Duodenal mucosa (tissue), 2 donors: ENCODE results near the gene SCYGR1.
"Not testable (repeated sequence)": the region's sequence is repeated elsewhere in the genome, so short reads cannot be mapped to it uniquely, and the experiment has no call there.

Experiments used
- H3K27ac ChIP-seq: one replicate; pipeline ENCODE4 v1.7.0; 2013; ENCODE audit warnings: low read depth, low read length
- H3K27me3 ChIP-seq, 2 donors: one replicate each; pipeline ENCODE4 v1.7.0; 2013; ENCODE audit warnings: low read length in 2 of 2, control low read depth in 1 of 2; ENCODE audit not compliant: insufficient read depth in 2 of 2, control insufficient read depth in 1 of 2
- H3K36me3 ChIP-seq, 2 donors: one replicate each; pipeline ENCODE4 v1.7.0; 2013; ENCODE audit warnings: low read length in 2 of 2, control low read depth in 1 of 2; ENCODE audit not compliant: insufficient read depth in 2 of 2, control insufficient read depth in 1 of 2
- H3K4me1 ChIP-seq, 2 donors: one replicate each; pipeline ENCODE4 v1.7.0; 2013; ENCODE audit warnings: low read length in 2 of 2, control low read depth in 1 of 2; ENCODE audit not compliant: insufficient read depth in 2 of 2, control insufficient read depth in 1 of 2
- H3K4me3 ChIP-seq, 2 donors: one replicate each; pipeline ENCODE4 v1.7.0; 2013; ENCODE audit warnings: low read length in 2 of 2, low read depth in 1 of 2
- H3K9ac ChIP-seq, 2 donors: one replicate each; pipeline ENCODE4 v1.7.0; 2013; ENCODE audit warnings: low read length in 2 of 2, low read depth in 1 of 2
- H3K9me3 ChIP-seq, 2 donors: one replicate each; pipeline ENCODE4 v1.7.0; 2013; ENCODE audit warnings: low read length in 2 of 2, control low read depth in 1 of 2; ENCODE audit not compliant: control insufficient read depth in 1 of 2

Gene SCYGR1

GRCh38 chr2:227387583-227387982, at the start of gene SCYGR1:
Gene SCYGR1, minus strand, starts transcription at chr2:227387949. Its CDS starts 0 bp downstream, at chr2:227387949.
- H3K27me3 ChIP-seq, H3K9ac ChIP-seq, H3K36me3 ChIP-seq, H3K9me3 ChIP-seq, H3K27ac ChIP-seq, H3K4me3 ChIP-seq: not testable (repeated sequence)
- H3K4me1 ChIP-seq = peaks cover 11 to 16% of the 10 kb centered on the region in 2 donors

- H3K4me1 ChIP-seq = no peaks in the 10 kb centered on the region
- no peak overlapping the region for H3K27ac ChIP-seq
- no peaks in the 10 kb centered on the region for H3K27me3 ChIP-seq
Measured at GRCh38 chr2:227436436-227437174, 48.9 kb upstream of the SCYGR1 start.

GRCh38 chr2:227433171-227433570, 45.4 kb upstream of the SCYGR1 start:
- H3K4me3 ChIP-seq = no peak overlapping the region
- H3K27ac ChIP-seq = no peak overlapping the region
- H3K4me1 ChIP-seq = no peaks in the 10 kb centered on the region
- no peaks in the 10 kb centered on the region for H3K36me3 ChIP-seq
- H3K9me3 ChIP-seq = peaks cover 6 to 11% of the 10 kb centered on the region in 2 donors
- no peak overlapping the region for H3K9ac ChIP-seq
- no peaks in the 10 kb centered on the region for H3K27me3 ChIP-seq

More at GRCh38 chr2:227436436-227437174, 48.9 kb upstream of the SCYGR1 start:
- no peak overlapping the region for H3K4me3 ChIP-seq
- H3K9ac ChIP-seq = no peak overlapping the region
- H3K36me3 ChIP-seq = no peaks in the 10 kb centered on the region
- peaks cover 6 to 11% of the 10 kb centered on the region in 2 donors for H3K9me3 ChIP-seq

- Histone ChIP-seq H3K27ac (no peak overlapping the region), H3K4me1 (no peaks in the 10 kb centered on the region), H3K4me3 (no peak overlapping the region), H3K9ac (no peak overlapping the region), H3K27me3 (no peaks in the 10 kb centered on the region), H3K36me3 (no peaks in the 10 kb centered on the region), H3K9me3 (peaks cover 6 to 11% of the 10 kb centered on the region in 2 donors)
Measured at GRCh38 chr2:227430639-227431038, 42.9 kb upstream of the SCYGR1 start.

GRCh38 chr2:227428731-227429285, 41.1 kb upstream of the SCYGR1 start:
- Histone ChIP-seq H3K27ac (no peak overlapping the region), H3K36me3 (no peaks in the 10 kb centered on the region), H3K9ac (no peak overlapping the region), H3K4me1 (no peaks in the 10 kb centered on the region), H3K27me3 (no peaks in the 10 kb centered on the region), H3K4me3 (no peak overlapping the region), H3K9me3 (peaks cover 6 to 11% of the 10 kb centered on the region in 2 donors)

GRCh38 chr2:227423656-227424499, 36.1 kb upstream of the SCYGR1 start:
- H3K27ac ChIP-seq = no peak overlapping the region
- no peak overlapping the region for H3K4me3 ChIP-seq
- H3K9ac ChIP-seq = no peak overlapping the region
- H3K9me3 ChIP-seq = no peaks in the 10 kb centered on the region
- peaks cover 0 to 3% of the 10 kb centered on the region in 2 donors for H3K4me1 ChIP-seq
- no peaks in the 10 kb centered on the region for H3K36me3 ChIP-seq
- H3K27me3 ChIP-seq = no peaks in the 10 kb centered on the region

- Histone ChIP-seq H3K4me1 (peaks cover 3 to 6% of the 10 kb centered on the region in 2 donors), H3K9ac (no peak overlapping the region), H3K27me3 (no peaks in the 10 kb centered on the region), H3K36me3 (no peaks in the 10 kb centered on the region), H3K9me3 (no peaks in the 10 kb centered on the region), H3K27ac (no peak overlapping the region), H3K4me3 (no peak overlapping the region)
Measured at GRCh38 chr2:227420087-227421052, 32.6 kb upstream of the SCYGR1 start.

- peaks cover 3 to 7% of the 10 kb centered on the region in 2 donors for H3K4me1 ChIP-seq
- no peak overlapping the region for H3K27ac ChIP-seq
- no peaks in the 10 kb centered on the region for H3K36me3 ChIP-seq
- no peak overlapping the region for H3K9ac ChIP-seq
- H3K27me3 ChIP-seq = no peaks in the 10 kb centered on the region
- H3K9me3 ChIP-seq = no peaks in the 10 kb centered on the region
- no peak overlapping the region for H3K4me3 ChIP-seq
Measured at GRCh38 chr2:227416701-227417100, 29.0 kb upstream of the SCYGR1 start.

GRCh38 chr2:227415538-227416424, 28.0 kb upstream of the SCYGR1 start:
- Histone ChIP-seq H3K9ac (no peak overlapping the region), H3K9me3 (no peaks in the 10 kb centered on the region), H3K4me1 (peaks cover 3 to 7% of the 10 kb centered on the region in 2 donors), H3K27ac (no peak overlapping the region), H3K4me3 (no peak overlapping the region), H3K27me3 (no peaks in the 10 kb centered on the region), H3K36me3 (no peaks in the 10 kb centered on the region)
